MCF 10A (cell line): ENCODE measurements around the gene ALB. TPM values are rescaled to one million over a fixed set of nuclear protein-coding genes. Genes with fewer than 3 reads are reported as not detected.

Experiments
- BruUV-seq: library from RNA; stranded (reverse); fragments of 400-500 nt; replicated peaks from 2 replicates; lab custom pipeline; 2021; lab: Mats Ljungman, UMichigan
- CTCF ChIA-PET: fragments of 300-600 bp; sonication (Branson Sonifier 250); formaldehyde crosslinking; extraction: SDS; loops from one replicate; lab custom pipeline; 2021; ENCODE audit warnings: antibody characterized with exemption, inconsistent platforms; lab: Yijun Ruan, JAX
- POLR2A ChIA-PET: fragments of 300-600, 350-650 bp; sonication (Branson Sonifier 250); formaldehyde crosslinking; extraction: SDS; loops from one replicate; lab custom pipeline; 2020; ENCODE audit warnings: antibody characterized with exemption, inconsistent platforms; lab: Yijun Ruan, JAX
- DNase-seq: peaks from one replicate; pipeline ENCODE4 v3.0.0-alpha.2; 2018; ENCODE audit not compliant: unreplicated experiment
- H3K27ac Mint-ChIP-seq: one replicate; pipeline ENCODE4 v1.8.0; 2022; ENCODE audit warnings: mild to moderate bottlenecking, low read depth, mixed read lengths; ENCODE audit not compliant: unreplicated experiment
- H3K27me3 Mint-ChIP-seq: one replicate; pipeline ENCODE4 v1.8.0; 2022; ENCODE audit warnings: mixed read lengths; ENCODE audit not compliant: insufficient read depth, unreplicated experiment
- H3K36me3 Mint-ChIP-seq: one replicate; pipeline ENCODE4 v1.8.0; 2022; ENCODE audit warnings: mild to moderate bottlenecking, moderate library complexity, mixed read lengths; ENCODE audit not compliant: insufficient read depth, unreplicated experiment
- H3K4me1 Mint-ChIP-seq: one replicate; pipeline ENCODE4 v1.8.0; 2022; ENCODE audit warnings: mixed read lengths; ENCODE audit not compliant: insufficient read depth, unreplicated experiment
- H3K4me3 Mint-ChIP-seq: one replicate; pipeline ENCODE4 v1.8.0; 2022; ENCODE audit warnings: mild to moderate bottlenecking, moderate library complexity, mixed read lengths; ENCODE audit not compliant: unreplicated experiment
- H3K9me3 Mint-ChIP-seq: one replicate; pipeline ENCODE4 v1.8.0; 2022; ENCODE audit warnings: mixed read lengths; ENCODE audit not compliant: unreplicated experiment
- intact Hi-C: fragments of 100-400 bp; cut with micrococcal nuclease; formaldehyde crosslinking; loops from 2 replicates; pipeline ENCODE4 v1.14.1; 2022
- total RNA-seq: library from RNA; stranded (reverse); gene quantifications from 2 replicates; pipeline ENCODE4 v1.2.3, GENCODE V29; 2022
- TF ChIP-seq, protein P1 (sequence below): fragments of 200-600 bp; IDR thresholded peaks from one replicate; pipeline ENCODE4 v1.8.0; 2022; ENCODE audit warnings: antibody characterized with exemption, mild to moderate bottlenecking; ENCODE audit not compliant: unreplicated experiment

Gene ALB
- total RNA-seq, 1 experiment from 2014 or later: not detected

DNA sequence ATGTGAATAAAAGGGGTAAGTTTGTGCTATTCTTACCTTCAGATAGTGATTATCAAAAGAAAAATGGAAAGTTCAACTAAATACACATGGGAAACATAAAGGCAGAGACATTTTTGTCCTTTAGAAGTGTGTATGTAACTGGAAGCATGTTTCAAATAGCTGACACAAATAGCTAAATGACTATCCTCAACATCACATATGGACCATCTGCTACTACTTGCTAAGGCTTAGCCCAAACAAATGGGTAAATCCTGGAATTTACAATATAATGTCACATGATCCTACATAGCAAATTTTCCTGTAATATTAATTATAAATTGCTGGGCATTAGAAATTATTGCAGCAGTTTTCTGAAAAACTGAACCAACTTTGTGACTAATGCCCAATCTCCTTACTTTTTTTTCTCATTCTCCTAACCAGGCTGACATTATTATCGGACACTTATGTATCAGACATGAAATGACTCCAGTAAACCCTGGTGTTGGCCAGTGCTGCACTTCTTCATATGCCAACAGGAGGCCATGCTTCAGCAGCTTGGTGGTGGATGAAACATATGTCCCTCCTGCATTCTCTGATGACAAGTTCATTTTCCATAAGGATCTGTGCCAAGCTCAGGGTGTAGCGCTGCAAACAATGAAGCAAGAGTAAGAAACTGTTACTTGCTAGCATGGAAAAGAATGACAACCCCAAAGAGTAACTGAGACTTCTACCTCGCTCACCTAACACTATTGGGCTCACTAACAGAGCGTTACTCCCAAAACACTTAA lies 48.1 kb downstream of the ALB start:
- H3K4me1 Mint-ChIP-seq: peaks cover 11% of the 10 kb centered on the region
- intact Hi-C loops: no loop called here
- H3K27me3 Mint-ChIP-seq: no peaks in the 10 kb centered on the region
- no TSS peak for BruUV-seq
- H3K36me3 Mint-ChIP-seq: no peaks in the 10 kb centered on the region
- TF ChIP-seq, protein P1, sequence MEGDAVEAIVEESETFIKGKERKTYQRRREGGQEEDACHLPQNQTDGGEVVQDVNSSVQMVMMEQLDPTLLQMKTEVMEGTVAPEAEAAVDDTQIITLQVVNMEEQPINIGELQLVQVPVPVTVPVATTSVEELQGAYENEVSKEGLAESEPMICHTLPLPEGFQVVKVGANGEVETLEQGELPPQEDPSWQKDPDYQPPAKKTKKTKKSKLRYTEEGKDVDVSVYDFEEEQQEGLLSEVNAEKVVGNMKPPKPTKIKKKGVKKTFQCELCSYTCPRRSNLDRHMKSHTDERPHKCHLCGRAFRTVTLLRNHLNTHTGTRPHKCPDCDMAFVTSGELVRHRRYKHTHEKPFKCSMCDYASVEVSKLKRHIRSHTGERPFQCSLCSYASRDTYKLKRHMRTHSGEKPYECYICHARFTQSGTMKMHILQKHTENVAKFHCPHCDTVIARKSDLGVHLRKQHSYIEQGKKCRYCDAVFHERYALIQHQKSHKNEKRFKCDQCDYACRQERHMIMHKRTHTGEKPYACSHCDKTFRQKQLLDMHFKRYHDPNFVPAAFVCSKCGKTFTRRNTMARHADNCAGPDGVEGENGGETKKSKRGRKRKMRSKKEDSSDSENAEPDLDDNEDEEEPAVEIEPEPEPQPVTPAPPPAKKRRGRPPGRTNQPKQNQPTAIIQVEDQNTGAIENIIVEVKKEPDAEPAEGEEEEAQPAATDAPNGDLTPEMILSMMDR: no peak
- no peaks in the 10 kb centered on the region for H3K9me3 Mint-ChIP-seq
- H3K27ac Mint-ChIP-seq: no peak overlapping the region
- H3K4me3 Mint-ChIP-seq: no peak overlapping the region
- ChIA-PET CTCF (interaction anchor here (0.5 to 2.4 kb wide), 4 partner anchors 111 to 200 kb away, joined by 3 to 15 read pairs (median 4); no protein-coding TSS in a partner anchor), POLR2A (interaction anchor here (0.6 to 0.7 kb wide), 2 partner anchors 111 to 170 kb away, joined by 3 to 4 read pairs; no protein-coding TSS in a partner anchor)
- no peak for DNase-seq

DNA sequence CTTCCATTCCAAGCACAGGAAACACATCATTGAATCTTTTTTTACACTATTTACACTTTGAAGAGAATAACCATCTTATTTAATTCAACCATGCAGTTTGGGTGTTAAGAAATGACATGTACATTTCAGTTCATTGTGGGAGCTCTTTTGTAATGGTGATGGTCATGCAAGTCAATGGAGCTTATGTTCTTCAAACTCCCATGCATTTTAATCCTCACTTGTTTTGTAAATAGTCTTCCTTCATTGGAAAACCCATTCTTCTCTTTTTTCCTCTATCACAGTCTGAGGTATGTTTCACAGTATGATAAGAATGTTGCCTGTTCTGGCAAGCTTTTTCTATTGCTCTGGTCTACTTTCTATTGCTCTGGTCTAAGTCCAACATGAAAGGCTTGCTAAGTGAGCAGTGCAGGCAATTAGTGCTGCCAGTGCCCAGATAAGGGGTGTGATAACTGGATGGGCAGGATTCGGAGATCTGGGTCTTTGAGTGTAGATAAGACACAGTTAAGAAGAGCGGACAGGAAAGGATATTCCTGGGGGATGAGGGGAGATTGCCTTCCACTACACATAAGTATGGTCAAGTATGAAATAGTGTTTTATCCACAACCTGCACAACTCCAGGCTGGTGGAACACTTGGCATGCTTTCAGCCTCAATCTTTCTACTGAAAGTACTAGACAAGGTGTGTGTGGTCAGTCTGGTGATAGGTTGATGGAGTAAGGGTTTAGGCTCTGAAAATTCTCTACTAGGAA lies 49.0 kb downstream of the ALB start:
- TF ChIP-seq, protein P1: no peak
- ChIA-PET POLR2A (no interaction called here), CTCF (interaction anchor here (2.0 kb wide), 1 partner anchor 199 kb away, joined by 4 read pairs; no protein-coding TSS in a partner anchor)
- H3K27me3 Mint-ChIP-seq: no peaks in the 10 kb centered on the region
- no peaks in the 10 kb centered on the region for H3K36me3 Mint-ChIP-seq
- H3K27ac Mint-ChIP-seq: no peak overlapping the region
- intact Hi-C loops: no loop called here
- no peak overlapping the region for H3K4me3 Mint-ChIP-seq
- DNase-seq: no peak
- H3K9me3 Mint-ChIP-seq: no peaks in the 10 kb centered on the region
- BruUV-seq: no TSS peak
- peaks cover 11% of the 10 kb centered on the region for H3K4me1 Mint-ChIP-seq

DNA sequence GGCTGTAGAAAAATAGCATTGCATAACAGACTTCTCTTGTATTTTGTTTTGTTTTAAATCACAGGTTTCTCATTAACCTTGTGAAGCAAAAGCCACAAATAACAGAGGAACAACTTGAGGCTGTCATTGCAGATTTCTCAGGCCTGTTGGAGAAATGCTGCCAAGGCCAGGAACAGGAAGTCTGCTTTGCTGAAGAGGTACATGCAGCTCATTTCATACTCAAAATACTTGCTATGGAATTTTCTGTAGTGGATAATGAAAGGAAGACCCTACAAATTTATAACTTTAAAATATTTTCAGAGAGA lies 49.6 kb downstream of the ALB start:
- TF ChIP-seq, protein P1: no peak
- CTCF ChIA-PET: interaction anchor here (1.1 kb wide), 1 partner anchor 112 kb away, joined by 5 read pairs; no protein-coding TSS in a partner anchor
- no TSS peak for BruUV-seq
- H3K4me3 Mint-ChIP-seq: no peak overlapping the region
- POLR2A ChIA-PET: interaction anchor here (0.7 kb wide), 1 partner anchor 154 kb away, joined by 3 read pairs; no protein-coding TSS in a partner anchor
- no peak for DNase-seq
- H3K27ac Mint-ChIP-seq: no peak overlapping the region
- intact Hi-C loops: no loop called here
- H3K27me3 Mint-ChIP-seq: no peaks in the 10 kb centered on the region
- H3K36me3 Mint-ChIP-seq: no peaks in the 10 kb centered on the region
- H3K9me3 Mint-ChIP-seq: no peaks in the 10 kb centered on the region
- H3K4me1 Mint-ChIP-seq: peaks cover 11% of the 10 kb centered on the region

DNA sequence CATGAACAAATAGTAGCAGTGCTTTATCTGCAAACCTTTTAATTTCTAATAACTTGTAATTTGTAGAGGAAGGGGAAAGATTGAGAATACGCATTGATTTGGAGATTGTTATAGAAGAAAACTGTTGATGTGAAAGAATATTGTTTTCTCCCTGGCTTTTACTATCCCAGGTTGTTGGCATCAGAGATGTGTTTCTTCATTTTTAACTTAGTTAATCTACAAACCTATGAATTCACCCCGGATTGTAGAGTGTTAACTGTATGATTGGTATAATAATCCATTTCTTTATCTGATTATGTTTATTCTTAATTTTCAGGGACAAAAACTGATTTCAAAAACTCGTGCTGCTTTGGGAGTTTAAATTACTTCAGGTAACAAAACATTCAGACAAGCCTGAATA lies 50.8 kb downstream of the ALB start:
- Mint-ChIP-seq H3K9me3 (no peaks in the 10 kb centered on the region), H3K36me3 (no peaks in the 10 kb centered on the region), H3K4me3 (no peak overlapping the region), H3K27ac (no peak overlapping the region), H3K4me1 (peaks cover 11% of the 10 kb centered on the region), H3K27me3 (no peaks in the 10 kb centered on the region)
- TF ChIP-seq, protein P1: no peak
- BruUV-seq: no TSS peak
- intact Hi-C loops: no loop called here
- ChIA-PET CTCF (no interaction called here), POLR2A (no interaction called here)
- DNase-seq: no peak
